ENCODE data around the gene SLC28A1.
"Not testable (repeated sequence)": the region's sequence is repeated elsewhere in the genome, so short reads cannot be mapped to it uniquely, and the experiment has no call there.

SLC28A1 gene

DNA sequence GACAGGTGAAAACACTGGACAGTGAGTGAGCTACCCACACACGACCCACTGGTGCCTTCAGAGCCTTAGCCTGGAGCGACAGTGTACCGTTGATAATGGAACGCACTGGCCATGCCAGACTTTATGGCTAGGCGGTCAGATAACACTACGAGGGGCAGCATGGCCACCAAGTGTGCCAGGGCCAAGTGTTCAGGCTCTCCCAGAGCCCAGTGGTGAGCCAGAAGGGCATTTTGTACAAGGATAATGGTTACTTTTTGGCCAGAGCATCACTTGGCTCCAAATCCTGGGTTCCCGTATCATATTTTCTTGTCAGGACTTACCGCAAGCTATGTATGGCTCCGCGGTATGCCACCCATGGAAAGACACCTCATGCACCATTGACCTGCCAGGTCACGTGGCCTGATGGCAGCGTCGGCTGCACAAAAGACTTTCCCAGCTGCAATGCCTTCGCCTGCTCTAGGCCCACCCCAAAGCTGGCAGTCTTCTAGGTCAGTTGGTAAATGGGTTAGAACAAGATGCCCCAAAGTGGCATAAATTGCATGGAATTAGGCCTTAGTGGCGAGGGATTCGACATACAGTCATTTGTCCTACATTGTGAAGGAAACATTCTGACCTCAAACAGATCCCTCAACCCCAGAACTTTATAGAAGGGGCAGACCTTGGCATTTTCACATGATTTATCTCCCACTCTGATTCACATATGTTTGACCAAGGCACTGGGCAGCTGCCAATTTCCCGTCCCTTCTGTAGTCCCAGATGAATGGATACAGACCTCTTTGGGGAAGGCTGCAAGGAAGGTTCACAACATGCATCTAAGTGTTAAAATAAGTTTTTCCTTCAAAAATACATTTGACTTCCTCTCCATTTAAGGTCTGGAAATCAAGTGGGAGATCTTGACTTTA is 12.2 kb upstream of the SLC28A1 start:
- Histone ChIP-seq H3K9ac (no peak overlapping the region), H3K4me3 (IDR thresholded peaks at IDR 0.05; ENCODE audit: insufficient read depth, low read depth, low read length) (no peak overlapping the region), H3K36me3 (ENCODE audit: insufficient read depth) (no peaks in the 10 kb centered on the region), H3K4me1 (ENCODE audit: low read depth, poor library complexity, severe bottlenecking) (no peaks in the 10 kb centered on the region), H3K4me2 (no peak overlapping the region), H3K79me2 (ENCODE audit: insufficient read depth, low read depth) (no peaks in the 10 kb centered on the region), H3K27me3 (ENCODE audit: insufficient read depth, low read depth) (no peaks in the 10 kb centered on the region), H4K20me1 (ENCODE audit: insufficient read depth) (no peaks in the 10 kb centered on the region), H3K27ac (no peak overlapping the region), H2AFZ (ENCODE audit: low read depth) (no peak overlapping the region)
- TF ChIP-seq, protein P1, sequence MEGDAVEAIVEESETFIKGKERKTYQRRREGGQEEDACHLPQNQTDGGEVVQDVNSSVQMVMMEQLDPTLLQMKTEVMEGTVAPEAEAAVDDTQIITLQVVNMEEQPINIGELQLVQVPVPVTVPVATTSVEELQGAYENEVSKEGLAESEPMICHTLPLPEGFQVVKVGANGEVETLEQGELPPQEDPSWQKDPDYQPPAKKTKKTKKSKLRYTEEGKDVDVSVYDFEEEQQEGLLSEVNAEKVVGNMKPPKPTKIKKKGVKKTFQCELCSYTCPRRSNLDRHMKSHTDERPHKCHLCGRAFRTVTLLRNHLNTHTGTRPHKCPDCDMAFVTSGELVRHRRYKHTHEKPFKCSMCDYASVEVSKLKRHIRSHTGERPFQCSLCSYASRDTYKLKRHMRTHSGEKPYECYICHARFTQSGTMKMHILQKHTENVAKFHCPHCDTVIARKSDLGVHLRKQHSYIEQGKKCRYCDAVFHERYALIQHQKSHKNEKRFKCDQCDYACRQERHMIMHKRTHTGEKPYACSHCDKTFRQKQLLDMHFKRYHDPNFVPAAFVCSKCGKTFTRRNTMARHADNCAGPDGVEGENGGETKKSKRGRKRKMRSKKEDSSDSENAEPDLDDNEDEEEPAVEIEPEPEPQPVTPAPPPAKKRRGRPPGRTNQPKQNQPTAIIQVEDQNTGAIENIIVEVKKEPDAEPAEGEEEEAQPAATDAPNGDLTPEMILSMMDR (conservative IDR thresholded peaks at IDR 0.05; ENCODE audit: low read depth, low read length): no peak

DNA sequence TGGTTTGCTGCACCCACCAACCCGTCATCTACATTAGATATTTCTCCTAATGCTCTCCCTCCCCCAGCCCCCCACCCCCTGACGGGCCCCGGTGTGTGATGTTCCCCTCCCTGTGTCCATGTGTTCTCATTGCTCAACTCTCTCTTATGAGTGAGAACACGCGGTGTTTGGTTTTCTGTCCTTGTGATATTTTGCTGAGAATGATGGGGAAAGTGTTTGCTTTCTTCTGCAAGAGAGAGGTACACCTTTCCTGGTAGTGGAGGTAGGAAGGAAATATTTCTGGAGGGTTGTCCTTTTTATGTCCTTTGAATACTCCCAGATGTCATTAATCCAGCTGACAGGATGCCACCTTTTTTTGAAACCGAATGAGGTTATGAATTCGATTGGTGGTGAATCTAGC is 10.5 kb upstream of the SLC28A1 start:
- Histone ChIP-seq H3K4me3 (IDR thresholded peaks at IDR 0.05; ENCODE audit: insufficient read depth, low read depth, low read length) (no peak overlapping the region), H3K4me2 (no peak overlapping the region), H4K20me1 (ENCODE audit: insufficient read depth) (no peaks in the 10 kb centered on the region), H2AFZ (ENCODE audit: low read depth) (no peak overlapping the region), H3K79me2 (ENCODE audit: insufficient read depth, low read depth) (no peaks in the 10 kb centered on the region), H3K27ac (no peak overlapping the region), H3K9ac (no peak overlapping the region), H3K4me1 (ENCODE audit: low read depth, poor library complexity, severe bottlenecking) (no peaks in the 10 kb centered on the region), H3K36me3 (ENCODE audit: insufficient read depth) (no peaks in the 10 kb centered on the region), H3K27me3 (ENCODE audit: insufficient read depth, low read depth) (no peaks in the 10 kb centered on the region)
- TF ChIP-seq, protein P1 (conservative IDR thresholded peaks at IDR 0.05; ENCODE audit: low read depth, low read length): no peak

DNA sequence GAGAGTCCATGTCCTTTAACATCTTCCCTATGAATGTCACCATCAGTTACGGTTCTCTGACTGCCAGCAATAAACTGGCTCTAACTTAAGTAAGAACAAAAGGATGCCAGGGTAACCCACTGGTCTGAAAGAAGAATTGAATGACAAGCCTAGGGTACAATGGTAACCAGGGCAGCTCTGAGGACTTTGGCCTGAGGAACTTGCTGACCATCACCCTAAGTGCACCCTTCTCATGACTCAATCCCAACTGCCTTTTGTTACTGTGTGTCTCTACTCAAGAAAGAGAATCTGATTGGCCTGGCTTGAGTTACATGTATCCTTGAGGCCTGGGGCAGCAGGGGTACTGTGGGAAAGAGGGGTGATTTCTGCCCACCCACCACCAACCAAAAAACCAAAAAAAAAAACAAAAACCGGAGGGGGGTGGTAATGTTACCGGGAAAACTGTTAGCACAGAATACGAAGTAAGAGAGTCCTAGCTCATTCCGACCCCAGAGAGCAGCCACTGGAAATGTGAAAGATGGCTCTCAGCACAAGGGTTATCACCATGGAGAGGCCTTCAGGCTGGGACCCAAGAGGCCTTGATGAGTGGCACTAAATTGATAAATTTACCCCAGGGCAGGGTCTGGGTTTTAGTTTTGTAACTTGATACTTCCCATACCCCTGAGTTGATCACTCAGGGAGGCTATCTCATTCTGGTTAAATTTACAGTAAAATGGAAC is 9.3 kb upstream of the SLC28A1 start:
- TF ChIP-seq, protein P1 (conservative IDR thresholded peaks at IDR 0.05; ENCODE audit: low read depth, low read length): no peak
- Histone ChIP-seq H3K4me2 (no peak overlapping the region), H4K20me1 (ENCODE audit: insufficient read depth) (no peaks in the 10 kb centered on the region), H3K27me3 (ENCODE audit: insufficient read depth, low read depth) (no peaks in the 10 kb centered on the region), H3K79me2 (ENCODE audit: insufficient read depth, low read depth) (no peaks in the 10 kb centered on the region), H3K4me1 (ENCODE audit: low read depth, poor library complexity, severe bottlenecking) (no peaks in the 10 kb centered on the region), H3K36me3 (ENCODE audit: insufficient read depth) (no peaks in the 10 kb centered on the region), H2AFZ (ENCODE audit: low read depth) (no peak overlapping the region), H3K9ac (no peak overlapping the region), H3K4me3 (IDR thresholded peaks at IDR 0.05; ENCODE audit: insufficient read depth, low read depth, low read length) (no peak overlapping the region), H3K27ac (no peak overlapping the region)

DNA sequence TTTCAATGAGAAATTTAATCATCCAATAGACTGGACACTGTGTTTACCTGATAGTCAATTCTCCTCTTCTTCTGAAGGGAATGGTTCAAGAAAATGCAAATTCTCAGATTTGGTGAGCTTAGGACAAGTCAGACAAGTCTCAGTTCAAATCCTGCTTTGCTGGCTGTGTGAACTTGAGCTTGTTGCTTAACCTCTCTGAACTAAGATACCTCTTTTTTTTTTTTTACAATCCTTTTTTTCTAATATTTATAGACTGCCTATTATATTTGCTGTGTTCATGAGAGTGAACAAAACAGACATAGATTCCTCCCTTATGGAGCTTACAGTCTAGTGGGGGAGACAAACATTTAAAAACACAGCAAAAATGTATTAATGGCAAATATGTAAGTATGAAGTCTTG is 8.2 kb upstream of the SLC28A1 start:
- Histone ChIP-seq H3K4me1 (ENCODE audit: low read depth, poor library complexity, severe bottlenecking) (no peaks in the 10 kb centered on the region), H3K9ac (no peak overlapping the region), H3K4me2 (no peak overlapping the region), H3K27ac (no peak overlapping the region), H4K20me1 (ENCODE audit: insufficient read depth) (no peaks in the 10 kb centered on the region), H3K36me3 (ENCODE audit: insufficient read depth) (no peaks in the 10 kb centered on the region), H3K79me2 (ENCODE audit: insufficient read depth, low read depth) (no peaks in the 10 kb centered on the region), H2AFZ (ENCODE audit: low read depth) (no peak overlapping the region), H3K4me3 (IDR thresholded peaks at IDR 0.05; ENCODE audit: insufficient read depth, low read depth, low read length) (no peak overlapping the region), H3K27me3 (ENCODE audit: insufficient read depth, low read depth) (no peaks in the 10 kb centered on the region)
- TF ChIP-seq, protein P1 (conservative IDR thresholded peaks at IDR 0.05; ENCODE audit: low read depth, low read length): no peak

DNA sequence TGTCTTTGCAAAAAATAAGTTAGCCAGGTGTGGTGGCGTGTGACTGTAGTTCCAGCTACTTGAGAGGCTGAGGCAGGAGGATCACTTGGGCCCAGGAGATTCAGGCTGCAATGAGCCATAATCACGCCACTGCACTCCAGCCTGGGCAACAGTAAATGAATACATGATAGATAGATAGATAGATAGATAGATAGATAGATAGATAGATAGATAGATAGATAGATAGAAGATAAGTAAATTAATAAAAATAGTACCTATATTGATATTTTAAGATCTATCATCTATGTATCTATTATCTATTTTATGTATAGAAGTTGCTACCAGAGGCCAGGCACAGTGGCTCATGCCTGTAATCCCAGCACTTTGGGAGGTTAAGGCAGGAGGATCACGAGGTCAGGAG is 6.8 kb upstream of the SLC28A1 start:
- not testable (repeated sequence) for H2AFZ ChIP-seq (ENCODE audit: low read depth); H3K4me3 ChIP-seq (IDR thresholded peaks at IDR 0.05; ENCODE audit: insufficient read depth, low read depth, low read length); H3K4me1 ChIP-seq (ENCODE audit: low read depth, poor library complexity, severe bottlenecking); H3K9ac ChIP-seq; H4K20me1 ChIP-seq (ENCODE audit: insufficient read depth); H3K36me3 ChIP-seq (ENCODE audit: insufficient read depth); H3K27ac ChIP-seq; H3K27me3 ChIP-seq (ENCODE audit: insufficient read depth, low read depth); H3K4me2 ChIP-seq; H3K79me2 ChIP-seq (ENCODE audit: insufficient read depth, low read depth)

All from KMS-11 (cell line).